Measurements from ENCODE around the gene APOC3.

Gene APOC3

GRCh38 chr11:116849060-116849459 is 19.4 kb downstream of the APOC3 start:
- no peak for DNase-seq (ENCODE audit: low read depth in 2 of 2)

- DNase-seq (ENCODE audit: low read depth in 2 of 2), result no peak
Measured at GRCh38 chr11:116849486-116849885, 19.8 kb downstream of the APOC3 start.

GRCh38 chr11:116851626-116852025 is 21.9 kb downstream of the APOC3 start:
- peak in 1 of 2 donors; percentile 38 for DNase-seq (ENCODE audit: low read depth in 2 of 2)

- no peak for DNase-seq (ENCODE audit: low read depth in 2 of 2)
Measured at GRCh38 chr11:116852261-116853031, 22.7 kb downstream of the APOC3 start.

- DNase-seq (ENCODE audit: low read depth in 2 of 2), result peak; percentile 41 to 47
Measured at GRCh38 chr11:116853461-116854073, 23.9 kb downstream of the APOC3 start.

- no peak for DNase-seq (ENCODE audit: low read depth in 2 of 2)
Measured at GRCh38 chr11:116855413-116855812, 25.7 kb downstream of the APOC3 start.

GRCh38 chr11:116856423-116856822 is 26.7 kb downstream of the APOC3 start:
- DNase-seq (ENCODE audit: low read depth in 2 of 2), result no peak

GRCh38 chr11:116857316-116857715 is 27.6 kb downstream of the APOC3 start:
- no peak for DNase-seq (ENCODE audit: low read depth in 2 of 2)

GRCh38 chr11:116857936-116858335 is 28.2 kb downstream of the APOC3 start:
- no peak for DNase-seq (ENCODE audit: low read depth in 2 of 2)

- no peak for DNase-seq (ENCODE audit: low read depth in 2 of 2)
Measured at GRCh38 chr11:116859175-116859574, 29.5 kb downstream of the APOC3 start.

- no peak for DNase-seq (ENCODE audit: low read depth in 2 of 2)
Measured at GRCh38 chr11:116860303-116860702, 30.6 kb downstream of the APOC3 start.

GRCh38 chr11:116861539-116861938 is 31.8 kb downstream of the APOC3 start:
- DNase-seq (ENCODE audit: low read depth in 2 of 2), result no peak

- DNase-seq (ENCODE audit: low read depth in 2 of 2), result no peak
Measured at GRCh38 chr11:116862185-116862584, 32.5 kb downstream of the APOC3 start.

GRCh38 chr11:116862951-116863350 is 33.2 kb downstream of the APOC3 start:
- DNase-seq (ENCODE audit: low read depth in 2 of 2), result no peak

GRCh38 chr11:116864531-116864930 is 34.8 kb downstream of the APOC3 start:
- no peak for DNase-seq (ENCODE audit: low read depth in 2 of 2)

- no peak for DNase-seq (ENCODE audit: low read depth in 2 of 2)
Measured at GRCh38 chr11:116865696-116866095, 36.0 kb downstream of the APOC3 start.

GRCh38 chr11:116866804-116867455 is 37.2 kb downstream of the APOC3 start:
- DNase-seq (ENCODE audit: low read depth in 2 of 2), result no peak

GRCh38 chr11:116867619-116868018 is 37.9 kb downstream of the APOC3 start:
- no peak for DNase-seq (ENCODE audit: low read depth in 2 of 2)

- DNase-seq (ENCODE audit: low read depth in 2 of 2), result no peak
Measured at GRCh38 chr11:116868066-116868465, 38.4 kb downstream of the APOC3 start.

- no peak for DNase-seq (ENCODE audit: low read depth in 2 of 2)
Measured at GRCh38 chr11:116869610-116870009, 39.9 kb downstream of the APOC3 start.

- no peak for DNase-seq (ENCODE audit: low read depth in 2 of 2)
Measured at GRCh38 chr11:116870054-116870453, 40.3 kb downstream of the APOC3 start.

- no peak for DNase-seq (ENCODE audit: low read depth in 2 of 2)
Measured at GRCh38 chr11:116871248-116871647, 41.5 kb downstream of the APOC3 start.

GRCh38 chr11:116873381-116873780 is 43.7 kb downstream of the APOC3 start:
- no peak for DNase-seq (ENCODE audit: low read depth in 2 of 2)

Measured in stimulated activated CD4-positive, alpha-beta T cell treated with anti-CD3 and anti-CD28 coated beads, Interleukin-15, amount 100 ng/mL, for 48 hours (primary cell).